ENCODE results near the gene SYNGR4. TPM values are rescaled to one million over a fixed set of nuclear protein-coding genes. Genes with fewer than 3 reads are reported as not detected.

Gene SYNGR4
- total RNA-seq, 1 experiment from 2014 or later = not detected

GRCh38 chr19:48391100-48392005, 27.2 kb downstream of the SYNGR4 start, which contains the start of gene KDELR1 (continued):
- TF ChIP-seq PREB (CRISPR knock-in tag; IDR thresholded peaks at IDR 0.05; ENCODE audit: borderline replicate concordance) (no peak), ATF6 (CRISPR knock-in tag; IDR thresholded peaks at IDR 0.05) (no peak), SOX15 (CRISPR knock-in tag; IDR thresholded peaks at IDR 0.05) (no peak), PRRX2 (CRISPR knock-in tag; IDR thresholded peaks at IDR 0.05) (no peak), HMGXB4 (CRISPR knock-in tag; IDR thresholded peaks at IDR 0.05) (peak; percentile 49), OVOL2 (CRISPR knock-in tag; IDR thresholded peaks at IDR 0.05; ENCODE audit: borderline replicate concordance) (no peak), ESRRA (CRISPR knock-in tag; IDR thresholded peaks at IDR 0.05; ENCODE audit: borderline replicate concordance) (no peak), GABPB1 (CRISPR knock-in tag; IDR thresholded peaks at IDR 0.05) (no peak), FOXP1 (CRISPR knock-in tag; IDR thresholded peaks at IDR 0.05; ENCODE audit: borderline replicate concordance) (no peak), ZNF317 (CRISPR knock-in tag; IDR thresholded peaks at IDR 0.05; ENCODE audit: borderline replicate concordance, low read depth) (no peak), ETV6 (CRISPR knock-in tag; IDR thresholded peaks at IDR 0.05) (no peak), MLX (CRISPR knock-in tag; IDR thresholded peaks at IDR 0.05) (no peak), RELA (CRISPR knock-in tag; IDR thresholded peaks at IDR 0.05; ENCODE audit: borderline replicate concordance) (no peak), CDX4 (CRISPR knock-in tag; IDR thresholded peaks at IDR 0.05; ENCODE audit: borderline replicate concordance) (no peak), MXD4 (CRISPR knock-in tag; IDR thresholded peaks at IDR 0.05; ENCODE audit: borderline replicate concordance) (no peak), ZNF425 (CRISPR knock-in tag; conservative IDR thresholded peaks at IDR 0.05) (no peak), NFATC4 (CRISPR knock-in tag; IDR thresholded peaks at IDR 0.05) (no peak), TP53 (CRISPR knock-in tag; IDR thresholded peaks at IDR 0.05) (no peak), MYBL2 (CRISPR knock-in tag; IDR thresholded peaks at IDR 0.05) (no peak), ZNF532 (CRISPR knock-in tag; IDR thresholded peaks at IDR 0.05; ENCODE audit: borderline replicate concordance) (no peak), CREB1 (CRISPR knock-in tag; IDR thresholded peaks at IDR 0.05) (no peak), RORB (CRISPR knock-in tag; IDR thresholded peaks at IDR 0.05) (no peak), MAX (CRISPR knock-in tag; IDR thresholded peaks at IDR 0.05) (no peak), FOXK1 (CRISPR knock-in tag; IDR thresholded peaks at IDR 0.05) (no peak), FOXJ3 (CRISPR knock-in tag; IDR thresholded peaks at IDR 0.05; ENCODE audit: borderline replicate concordance) (no peak), TCF7 (CRISPR knock-in tag; IDR thresholded peaks at IDR 0.05; ENCODE audit: low read depth) (no peak)

Measured in WTC11 (cell line).